Measurements from ENCODE around the gene IGSF21.

Gene IGSF21

GRCh38 chr1:18107369-18108298 is at the start of gene IGSF21:
IGSF21 (plus strand) TSS chr1:18107798; CDS start chr1:18108129, 331 bp downstream.
- no peak for DNase-seq

GRCh38 chr1:18058206-18058921 is 49.2 kb upstream of the IGSF21 start:
- no peak for DNase-seq

GRCh38 chr1:18058981-18059605 is 48.5 kb upstream of the IGSF21 start:
- no peak for DNase-seq

- DNase-seq: no peak
These were observed 47.2 kb upstream of the IGSF21 start for GRCh38 chr1:18060366-18060765.

DNA sequence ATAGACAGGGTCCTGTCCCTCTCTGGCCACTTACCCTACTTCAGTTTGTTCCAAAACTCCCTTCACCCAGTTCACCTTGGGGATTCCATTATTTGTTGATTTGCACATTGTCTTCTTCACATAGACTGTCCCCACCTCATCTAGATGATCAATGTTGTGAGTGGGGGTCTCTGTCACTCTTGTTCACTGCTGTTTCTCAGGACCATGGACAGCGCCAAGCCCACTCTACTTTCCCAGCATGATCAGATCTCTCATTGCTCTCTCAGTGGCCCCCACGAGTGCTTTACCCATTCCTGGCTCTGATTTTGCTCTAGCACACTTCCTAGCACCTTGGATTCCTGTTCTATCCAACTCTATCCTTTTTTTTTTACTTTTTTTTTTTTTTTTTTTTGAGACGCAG is 45.4 kb upstream of the IGSF21 start:
- no peak for DNase-seq

DNA sequence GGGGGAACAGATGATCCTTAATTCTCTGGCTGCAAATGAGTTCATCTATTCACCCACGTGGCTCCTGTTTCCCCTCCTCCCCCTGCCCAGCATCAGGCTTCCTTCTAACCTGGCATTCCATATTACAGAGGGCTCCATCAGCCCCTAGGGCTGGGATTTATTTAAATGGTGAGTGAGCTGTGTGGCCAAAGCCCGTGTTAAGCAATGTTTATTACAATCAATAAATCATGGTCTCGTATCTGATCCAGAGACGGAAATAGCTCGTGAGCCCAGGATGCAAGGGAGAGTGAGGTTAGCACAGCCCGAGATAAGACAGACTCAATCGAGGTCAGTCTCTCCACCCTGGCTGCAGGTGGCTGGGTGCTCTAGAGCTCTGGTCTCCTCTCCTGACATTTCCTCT is 43.1 kb upstream of the IGSF21 start:
- DNase-seq: no peak

DNA sequence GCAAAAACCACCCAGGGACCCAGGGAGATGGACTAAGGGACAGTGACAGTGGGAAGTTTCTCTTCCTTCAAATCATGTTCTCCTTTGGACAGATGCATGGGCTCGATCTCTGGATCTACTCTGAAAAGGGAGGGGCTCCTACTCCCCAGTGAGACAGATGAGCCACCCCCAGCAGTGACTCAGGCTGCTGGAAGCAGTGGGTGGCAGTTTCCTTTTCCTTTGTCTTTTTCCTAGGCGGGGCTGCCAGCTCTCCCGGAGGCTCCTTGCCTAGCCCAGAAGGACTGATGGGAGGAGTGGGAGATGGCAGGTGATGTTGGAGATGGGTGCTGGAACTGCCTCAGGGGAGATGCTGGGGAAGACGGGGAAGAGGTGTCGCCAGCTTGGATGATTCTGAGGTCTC is 41.0 kb upstream of the IGSF21 start:
- DNase-seq: no peak

- DNase-seq: peak; percentile 11
These were observed 37.7 kb upstream of the IGSF21 start for GRCh38 chr1:18069903-18070302.

- DNase-seq: no peak
These were observed 35.5 kb upstream of the IGSF21 start for GRCh38 chr1:18072066-18072465.

- no peak for DNase-seq
These were observed 34.4 kb upstream of the IGSF21 start for GRCh38 chr1:18073066-18073642.

- DNase-seq: no peak
These were observed 29.9 kb upstream of the IGSF21 start for GRCh38 chr1:18077657-18078215.

GRCh38 chr1:18079941-18080735 is 27.5 kb upstream of the IGSF21 start:
- no peak for DNase-seq

DNA sequence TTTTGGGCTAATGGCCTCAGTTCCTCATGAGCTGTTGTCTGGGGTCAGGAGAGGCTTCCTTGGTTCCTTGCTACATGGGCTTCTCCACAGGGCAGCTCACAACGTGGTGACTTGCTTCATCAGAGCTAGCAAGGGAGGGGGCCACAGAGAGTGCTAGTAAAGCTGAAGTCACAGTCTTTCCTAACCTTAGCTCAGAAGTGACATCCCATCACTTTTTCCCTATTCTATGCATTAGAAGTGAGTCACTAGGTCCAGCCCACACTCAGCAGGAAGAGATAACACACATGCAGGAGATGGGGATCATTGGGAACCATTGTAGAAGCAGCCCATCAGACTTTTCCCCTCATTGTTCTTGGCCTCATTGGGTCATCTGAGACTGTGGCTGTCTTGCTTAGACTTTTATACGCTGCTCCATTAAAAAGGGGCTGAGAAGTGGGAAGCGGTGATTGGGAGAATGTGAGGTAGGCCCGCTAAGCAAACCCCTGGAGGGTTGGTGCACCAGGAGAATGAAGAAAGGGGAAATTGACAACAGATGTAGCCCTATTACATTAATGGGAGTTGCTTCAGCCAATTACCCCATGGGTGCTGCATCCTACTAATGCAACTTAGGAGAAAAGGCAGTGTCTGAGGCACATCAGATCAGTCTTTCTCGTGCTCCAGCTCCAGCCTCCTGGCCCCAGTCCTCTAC is 22.1 kb upstream of the IGSF21 start:
- DNase-seq: no peak

DNA sequence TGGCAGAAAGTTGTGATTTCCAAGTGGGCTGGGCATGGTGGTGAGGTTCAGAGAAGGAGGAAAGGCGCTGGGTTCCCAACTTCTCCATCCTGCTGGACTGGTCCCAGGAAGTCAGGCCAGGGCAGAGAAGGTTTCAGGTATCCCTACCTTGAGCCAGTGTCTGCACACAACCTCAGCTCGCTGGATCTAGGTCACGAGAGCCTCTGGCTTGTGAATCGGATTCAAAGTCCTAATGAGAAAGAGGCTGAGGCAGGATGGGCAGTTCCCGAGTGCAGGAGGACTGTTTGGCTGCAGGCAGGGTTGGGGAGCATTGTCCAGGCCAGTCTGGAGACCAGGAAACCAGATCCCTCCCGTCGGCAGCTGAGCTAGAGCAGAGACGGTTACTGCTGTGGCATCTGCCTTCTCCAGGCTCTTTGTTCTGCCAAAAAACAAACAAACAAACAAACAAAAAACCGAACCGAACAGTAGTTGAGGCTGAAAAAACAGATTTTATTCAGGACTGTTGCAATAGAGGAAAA is 19.5 kb upstream of the IGSF21 start:
- DNase-seq: no peak

GRCh38 chr1:18089488-18089887 is 18.1 kb upstream of the IGSF21 start:
- no peak for DNase-seq

GRCh38 chr1:18090636-18091035 is 17.0 kb upstream of the IGSF21 start:
- DNase-seq: no peak

DNA sequence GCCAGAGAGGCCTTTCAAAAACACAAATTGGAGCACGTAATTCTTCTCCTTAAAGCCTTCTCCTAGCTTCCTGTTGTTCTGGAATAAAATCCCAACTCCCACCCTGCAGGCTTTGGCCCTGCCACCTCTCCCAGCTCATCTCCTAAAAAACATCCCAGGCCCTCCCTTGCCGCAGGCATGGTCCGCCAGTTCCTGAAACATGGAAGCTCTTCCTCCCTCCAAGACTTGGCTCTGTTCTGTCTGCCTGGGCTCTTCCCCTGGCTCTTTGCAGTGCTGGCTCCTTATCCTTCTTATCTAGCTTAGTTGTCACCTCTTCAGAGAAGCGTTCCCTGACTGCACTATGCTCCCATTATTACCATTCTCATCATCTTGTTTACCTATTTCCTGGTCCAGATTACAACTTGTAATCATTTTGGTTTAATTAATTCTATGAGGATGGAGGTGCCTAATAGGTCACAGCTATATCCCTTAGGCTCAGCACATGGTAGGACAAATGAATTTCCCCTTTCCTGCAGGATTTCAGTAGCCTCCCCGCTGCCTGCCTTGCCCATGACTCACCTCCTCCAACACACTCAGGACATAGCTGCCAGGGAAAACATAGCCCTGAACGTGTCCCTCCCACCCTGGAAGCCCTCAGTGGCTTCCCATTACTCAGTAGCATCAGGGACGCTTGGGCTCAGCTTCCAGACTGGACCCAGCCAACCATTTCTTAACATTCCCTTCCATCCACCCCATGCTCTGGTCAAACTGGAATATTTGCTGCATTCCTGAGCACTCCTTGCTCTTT is 15.7 kb upstream of the IGSF21 start:
- DNase-seq: no peak

GRCh38 chr1:18093193-18093592 is 14.4 kb upstream of the IGSF21 start:
- no peak for DNase-seq

GRCh38 chr1:18093646-18094045 is 14.0 kb upstream of the IGSF21 start:
- DNase-seq: no peak

DNA sequence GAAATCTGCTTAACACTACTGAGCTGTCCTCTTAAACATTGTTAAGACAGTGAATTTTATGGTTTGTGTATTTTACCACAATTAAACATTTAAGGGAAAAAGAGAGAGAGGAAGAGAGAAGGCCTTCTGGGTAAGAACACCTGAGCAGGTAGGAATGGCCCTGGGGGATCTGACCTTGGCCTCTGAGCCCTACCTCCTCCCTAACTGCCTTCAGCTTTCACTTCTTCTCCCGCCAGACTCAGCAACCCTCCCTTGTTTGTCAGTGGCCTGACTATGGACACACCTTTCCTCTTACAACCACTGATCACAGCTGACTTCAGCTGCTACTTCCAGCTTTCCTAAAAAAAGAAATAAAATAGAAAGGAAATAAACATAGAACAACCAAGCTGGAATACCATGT is 13.5 kb upstream of the IGSF21 start:
- no peak for DNase-seq

All from activated CD4-positive, alpha-beta T cell treated with anti-CD3 and anti-CD28 coated beads, Interleukin-2, amount 50 U/mL, for 1 hour (primary cell).